DMS 273 (cell line): Measurements from ENCODE around the gene P2RY11.

Source experiments
- DNase-seq: peaks from one replicate; lab custom pipeline; 2025; ENCODE audit not compliant: unreplicated experiment; lab: John Stamatoyannopoulos, UW

P2RY11 gene

GRCh38 chr19:10112895-10113591, 1.6 kb downstream of the P2RY11 start:
- peak; percentile 86 for DNase-seq

GRCh38 chr19:10113592-10113963, 2.1 kb downstream of the P2RY11 start:
- DNase-seq, result no peak

- peak; percentile 69 for DNase-seq
Measured at GRCh38 chr19:10113964-10114650, 2.6 kb downstream of the P2RY11 start.

- peak; percentile 72 for DNase-seq
Measured at GRCh38 chr19:10114651-10115391, 3.3 kb downstream of the P2RY11 start.

- DNase-seq, result peak; percentile 69
Measured at GRCh38 chr19:10115392-10116084, 4.0 kb downstream of the P2RY11 start.

GRCh38 chr19:10116085-10116865, 4.8 kb downstream of the P2RY11 start:
- DNase-seq, result peak; percentile 60

GRCh38 chr19:10116866-10117616, 5.5 kb downstream of the P2RY11 start:
- no peak for DNase-seq

- peak; percentile 58 for DNase-seq
Measured at GRCh38 chr19:10118960-10119359, 7.5 kb downstream of the P2RY11 start.

- no peak for DNase-seq
Measured at GRCh38 chr19:10120538-10121189, 9.2 kb downstream of the P2RY11 start.

GRCh38 chr19:10122045-10122444, 10.6 kb downstream of the P2RY11 start:
- DNase-seq, result no peak

- no peak for DNase-seq
Measured at GRCh38 chr19:10124429-10124828, 12.9 kb downstream of the P2RY11 start.

- DNase-seq, result no peak
Measured at GRCh38 chr19:10126213-10126639, 14.7 kb downstream of the P2RY11 start.

- no peak for DNase-seq
Measured at GRCh38 chr19:10132905-10133304, 21.4 kb downstream of the P2RY11 start.

GRCh38 chr19:10133596-10133995, 22.1 kb downstream of the P2RY11 start:
- DNase-seq, result no peak

GRCh38 chr19:10134040-10134439, 22.5 kb downstream of the P2RY11 start:
- no peak for DNase-seq

- DNase-seq, result no peak
Measured at GRCh38 chr19:10135551-10136334, 24.2 kb downstream of the P2RY11 start.

GRCh38 chr19:10136936-10137335, 25.4 kb downstream of the P2RY11 start:
- no peak for DNase-seq
